Stimulated activated CD4-positive, alpha-beta T cell treated with anti-CD3 and anti-CD28 coated beads, Interleukin-12 subunit alpha, Interleukin-12 subunit beta, amount 100 ng/mL, for 24 hours (primary cell): ENCODE data around the gene NELFCD.
"Not testable (repeated sequence)": the region's sequence is repeated elsewhere in the genome, so short reads cannot be mapped to it uniquely, and the experiment has no call there.

ENCODE experiments used
- DNase-seq, 2 experiments: peaks; one replicate each; pipeline ENCODE4 v3.0.0-alpha.2; 2020; ENCODE audit warnings: low read depth in 2 of 2

The NELFCD gene

GRCh38 chr20:59008715-59009336, 27.8 kb downstream of the NELFCD start:
- DNase-seq = no peak

GRCh38 chr20:59010321-59010994, 29.4 kb downstream of the NELFCD start:
- no peak for DNase-seq

GRCh38 chr20:59010995-59011873, 30.2 kb downstream of the NELFCD start:
- DNase-seq = no peak

GRCh38 chr20:59011874-59012157, 30.8 kb downstream of the NELFCD start:
- DNase-seq = not testable (repeated sequence)

GRCh38 chr20:59013031-59013951, 32.2 kb downstream of the NELFCD start:
- no peak for DNase-seq

- no peak for DNase-seq
Observed at GRCh38 chr20:59013959-59014608, 33.0 kb downstream of the NELFCD start.

- DNase-seq = no peak
Observed at GRCh38 chr20:59014680-59015389, 33.8 kb downstream of the NELFCD start.

GRCh38 chr20:59015411-59015810, 34.4 kb downstream of the NELFCD start:
- DNase-seq = no peak

- DNase-seq = no peak
Observed at GRCh38 chr20:59015812-59016711, 35.0 kb downstream of the NELFCD start.

- no peak for DNase-seq
Observed at GRCh38 chr20:59016795-59017492, 35.9 kb downstream of the NELFCD start.

- no peak for DNase-seq
Observed at GRCh38 chr20:59017493-59018231, 36.6 kb downstream of the NELFCD start.

- no peak for DNase-seq
Observed at GRCh38 chr20:59018817-59019216, 37.8 kb downstream of the NELFCD start.

- no peak for DNase-seq
Observed at GRCh38 chr20:59019217-59019616, 38.2 kb downstream of the NELFCD start, which contains the start of gene TUBB1. TSS of gene TUBB1 (plus strand) at chr20:59019429. CDS start at chr20:59019523, 94 bp downstream.

- no peak for DNase-seq
Observed at GRCh38 chr20:59020938-59021551, 40.0 kb downstream of the NELFCD start.

- no peak for DNase-seq
Observed at GRCh38 chr20:59022754-59023153, 41.7 kb downstream of the NELFCD start.

GRCh38 chr20:59023616-59024015, 42.6 kb downstream of the NELFCD start:
- no peak for DNase-seq

- DNase-seq = no peak
Observed at GRCh38 chr20:59024111-59024530, 43.1 kb downstream of the NELFCD start.

- no peak for DNase-seq
Observed at GRCh38 chr20:59025086-59025485, 44.0 kb downstream of the NELFCD start.
